Naive thymus-derived CD8-positive, alpha-beta T cell (primary cell): ENCODE measurements around the gene TSEN2. TPM values are rescaled to one million over a fixed set of nuclear protein-coding genes. Genes with fewer than 3 reads are reported as not detected.
A peak's percentile ranks its signal among the peaks of the same experiment; 100 is the strongest.

Source experiments
- ATAC-seq, 2 donors: fragments of 150-1000 bp; cut with Tn5 transposase in 1 of 2; sonication (Bioruptor Pico), chemical (Tn5 transposase) in 1 of 2; 1 replicate in 1 of 2; 2 replicates in 1 of 2; pipeline ENCODE4 v1.10.0; 2021; ENCODE audit warnings: mild to moderate bottlenecking in 2 of 2, moderate library complexity in 2 of 2
- POLR2A ChIA-PET: fragments of 350-600 bp; sonication (Branson Sonifier 250); formaldehyde crosslinking; loops from one replicate; lab custom pipeline; 2021; ENCODE audit warnings: antibody characterized with exemption; lab: Charles Lee
- DNase-seq, 10 donors: peaks; one replicate each; pipeline versions ENCODE4 v3.0.0 to v3.0.0-alpha.2; 2020 to 2022
- H3K27ac Mint-ChIP-seq, 10 donors: one replicate each; pipeline ENCODE4 v1.8.0; 2020 to 2022; ENCODE audit warnings: mild to moderate bottlenecking in 10 of 10, mixed read lengths in 10 of 10, moderate library complexity in 4 of 10, inconsistent platforms in 1 of 10
- H3K27me3 Mint-ChIP-seq, 5 donors: one replicate each; pipeline ENCODE4 v1.8.0; 2021 to 2022; ENCODE audit warnings: mixed read lengths in 5 of 5
- H3K36me3 Mint-ChIP-seq, 3 donors: one replicate each; pipeline ENCODE4 v1.8.0; 2020 to 2022; ENCODE audit warnings: mixed read lengths in 3 of 3, mild to moderate bottlenecking in 2 of 3, inconsistent platforms in 1 of 3
- H3K4me1 Mint-ChIP-seq, 4 donors: one replicate each; pipeline ENCODE4 v1.8.0; 2021 to 2022; ENCODE audit warnings: mixed read lengths in 4 of 4
- H3K4me3 Mint-ChIP-seq, 10 donors: one replicate each; pipeline ENCODE4 v1.8.0; 2020 to 2022; ENCODE audit warnings: mild to moderate bottlenecking in 10 of 10, mixed read lengths in 10 of 10, moderate library complexity in 6 of 10, inconsistent platforms in 1 of 10
- H3K9me3 Mint-ChIP-seq, 9 donors: one replicate each; pipeline ENCODE4 v1.8.0; 2020 to 2022; ENCODE audit warnings: mixed read lengths in 9 of 9, mild to moderate bottlenecking in 3 of 9, inconsistent platforms in 1 of 9, moderate library complexity in 1 of 9
- polyA plus RNA-seq, 3 donors: library from polyadenylated mRNA; unstranded; fragments of 300-500 nt; fragmentation: Illumina TruSeq; gene quantifications; one replicate each; pipeline ENCODE4 v1.2.3, GENCODE V29; 2021
- total RNA-seq, 8 experiments: library from RNA in 2 of 8; stranded (reverse) in 2 of 8; gene quantifications; one replicate each; pipeline ENCODE4 v1.2.3 and lab custom pipeline; 2021 to 2026

Gene TSEN2
- 10 to 100 TPM; 26.2 to 26.9 TPM for total RNA-seq
- polyA plus RNA-seq: 10 to 100 TPM; 11.9 to 21.0 (median 11.9) TPM
- total RNA-seq (lab: John Stamatoyannopoulos, UW): 21.8 to 55.1 (median 30.7) reads per million in 6 experiments

DNA sequence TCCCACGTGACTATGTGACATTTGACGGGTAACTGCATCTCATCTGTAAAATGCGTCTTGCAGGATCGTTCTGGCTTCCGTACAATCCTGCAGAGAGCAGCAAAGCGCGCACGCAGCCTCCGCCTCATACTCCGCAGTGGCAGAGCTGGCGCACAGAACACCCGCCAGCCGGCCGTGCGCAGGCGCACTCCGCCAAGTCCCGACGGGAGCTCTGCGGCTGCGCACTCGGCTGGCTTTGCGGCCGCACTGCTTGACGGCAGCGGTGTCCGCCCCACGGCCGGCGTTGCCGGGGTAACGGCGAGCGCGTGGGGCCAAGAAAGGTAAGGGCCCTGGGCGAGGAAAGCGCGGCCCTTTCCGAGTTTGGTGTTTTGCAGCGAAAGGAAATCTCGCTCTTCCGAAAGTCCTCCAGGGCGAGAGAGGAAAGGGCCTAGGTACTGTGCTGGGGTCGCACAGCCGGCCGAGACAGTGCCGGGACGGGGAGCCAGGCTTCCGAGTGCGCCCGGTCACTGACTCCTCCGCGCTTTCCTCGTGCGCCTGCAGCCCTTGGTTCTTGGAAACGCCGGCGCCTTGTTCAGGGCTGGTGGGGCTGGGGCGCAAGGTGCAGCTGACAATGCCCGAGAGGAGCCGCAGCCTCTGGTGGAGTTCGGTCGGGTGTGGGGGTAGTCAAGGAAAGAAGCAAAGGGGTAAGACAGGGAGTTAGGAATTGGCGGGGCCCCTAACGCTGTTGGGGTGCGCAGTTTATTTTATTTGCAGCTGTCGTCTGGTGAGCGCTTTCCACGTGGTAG is at the start of gene TSEN2:
TSEN2 (plus strand) TSS at position 283 of the 785 bp plus-strand sequence. CDS start 5,321 bp downstream, outside the sequence.
- peaks cover 0 to 9% (median 2%) of the 10 kb centered on the region in 3 donors for H3K36me3 Mint-ChIP-seq
- DNase-seq (peak; percentile 93 to 99 (median 97)), ATAC-seq (peak; percentile 96)
- H3K9me3 Mint-ChIP-seq: no peaks in the 10 kb centered on the region
- H3K27me3 Mint-ChIP-seq: no peaks in the 10 kb centered on the region
- peak within 1 kb of the TSS; percentile 94 to 99 (median 98) for H3K27ac Mint-ChIP-seq
- H3K4me1 Mint-ChIP-seq: peaks cover 25 to 54% (median 41%) of the 10 kb centered on the region in 4 donors
- POLR2A ChIA-PET: interaction anchor here (0.5 to 3.4 kb wide), 19 partner anchors 10 to 1694 kb away, joined by 3 to 16 read pairs (median 3); partner anchors contain the start of genes ATG7, LSM3, MKRN2 and RAF1
- H3K4me3 Mint-ChIP-seq: peak within 1 kb of the TSS; percentile 92 to 99 (median 94)

- H3K9me3 Mint-ChIP-seq: no peaks in the 10 kb centered on the region
- H3K4me1 Mint-ChIP-seq: no peaks in the 10 kb centered on the region
- no peak overlapping the region for H3K27ac Mint-ChIP-seq
- H3K27me3 Mint-ChIP-seq: peaks cover 0 to 3% (median 0%) of the 10 kb centered on the region in 5 donors
- ATAC-seq: no peak
- DNase-seq: no peak
- POLR2A ChIA-PET: no interaction called here
- no peaks in the 10 kb centered on the region for H3K36me3 Mint-ChIP-seq
- H3K4me3 Mint-ChIP-seq: no peak overlapping the region
Observed at GRCh38 chr3:12436514-12437220, 47.6 kb upstream of the TSEN2 start.

GRCh38 chr3:12437221-12437605 is 47.1 kb upstream of the TSEN2 start:
- Mint-ChIP-seq H3K27ac (no peak overlapping the region), H3K9me3 (no peaks in the 10 kb centered on the region), H3K4me1 (no peaks in the 10 kb centered on the region), H3K4me3 (no peak overlapping the region), H3K36me3 (no peaks in the 10 kb centered on the region), H3K27me3 (peaks cover 0 to 3% (median 0%) of the 10 kb centered on the region in 5 donors)
- ATAC-seq: no peak
- DNase-seq: no peak
- POLR2A ChIA-PET: no interaction called here

GRCh38 chr3:12437861-12438260 is 46.4 kb upstream of the TSEN2 start:
- no peaks in the 10 kb centered on the region for H3K4me1 Mint-ChIP-seq
- no peak overlapping the region for H3K27ac Mint-ChIP-seq
- H3K36me3 Mint-ChIP-seq: no peaks in the 10 kb centered on the region
- H3K9me3 Mint-ChIP-seq: no peaks in the 10 kb centered on the region
- ATAC-seq (no peak), DNase-seq (no peak)
- POLR2A ChIA-PET: no interaction called here
- H3K27me3 Mint-ChIP-seq: peaks cover 0 to 5% (median 2%) of the 10 kb centered on the region in 5 donors
- no peak overlapping the region for H3K4me3 Mint-ChIP-seq

DNA sequence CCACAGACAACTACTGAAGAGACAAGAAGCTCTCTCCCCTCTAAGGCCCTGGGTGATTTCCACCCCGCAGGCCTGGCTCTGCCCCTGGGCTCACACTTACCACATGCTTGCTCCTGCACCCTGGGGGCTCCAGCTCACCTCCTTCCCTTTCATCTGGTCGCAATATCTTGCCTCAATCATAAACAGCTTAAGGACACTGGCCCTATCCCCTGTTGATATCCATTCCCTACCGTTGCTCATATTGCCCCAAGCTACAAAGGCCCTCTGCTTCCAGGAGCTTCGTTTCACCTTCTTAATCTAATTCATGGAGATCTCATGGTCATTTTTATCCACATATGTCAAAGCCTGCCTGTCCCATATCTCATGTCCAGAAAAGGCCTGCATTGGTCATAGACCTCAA is 46.0 kb upstream of the TSEN2 start:
- Mint-ChIP-seq H3K27me3 (peaks cover 4 to 10% (median 7%) of the 10 kb centered on the region in 5 donors), H3K27ac (no peak overlapping the region), H3K9me3 (no peaks in the 10 kb centered on the region), H3K36me3 (no peaks in the 10 kb centered on the region), H3K4me1 (peaks cover 0 to 1% (median 0%) of the 10 kb centered on the region in 4 donors), H3K4me3 (no peak overlapping the region)
- no peak for ATAC-seq
- POLR2A ChIA-PET: no interaction called here
- DNase-seq: no peak

DNA sequence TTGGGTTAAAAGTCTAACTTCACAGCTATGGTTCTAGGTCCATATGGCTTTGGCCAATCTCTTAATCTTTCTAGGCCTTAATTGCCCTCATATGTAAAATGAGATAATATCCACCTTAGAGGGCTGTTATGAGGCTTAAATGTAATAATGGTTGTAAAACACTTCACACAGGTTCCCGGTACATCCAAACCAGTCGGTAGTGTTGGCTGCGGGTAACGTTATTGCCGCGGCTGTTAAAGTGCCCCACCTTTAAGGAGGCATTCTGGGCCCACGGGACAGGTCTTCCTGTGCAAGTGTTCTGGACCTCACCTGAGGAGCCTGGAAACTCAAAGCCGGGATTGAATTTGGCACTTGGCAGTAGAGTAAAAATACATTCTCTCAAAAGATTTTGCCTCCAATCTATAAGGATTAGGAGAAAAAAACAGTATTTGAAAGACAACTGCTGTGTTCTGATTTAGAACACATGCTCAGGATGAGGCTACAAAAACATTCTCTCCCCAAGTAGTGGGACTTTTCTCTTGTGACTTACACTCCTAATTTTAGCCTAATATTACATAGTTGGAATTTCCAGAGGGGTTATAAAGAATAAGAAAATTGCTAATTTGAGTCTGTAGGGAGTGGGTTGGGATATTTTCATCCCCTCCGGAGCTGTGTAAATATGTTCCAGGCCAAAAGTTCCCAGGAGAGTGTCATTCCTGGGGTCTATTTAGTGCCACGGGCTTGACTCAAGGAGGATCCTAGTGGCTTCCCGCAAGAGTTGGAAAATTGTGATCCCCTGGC is 44.9 kb upstream of the TSEN2 start:
- H3K27me3 Mint-ChIP-seq: peaks cover 5 to 16% (median 9%) of the 10 kb centered on the region in 5 donors
- no peak overlapping the region for H3K27ac Mint-ChIP-seq
- ATAC-seq: no peak
- H3K36me3 Mint-ChIP-seq: no peaks in the 10 kb centered on the region
- DNase-seq: no peak
- peaks cover 0 to 2% (median 0%) of the 10 kb centered on the region in 4 donors for H3K4me1 Mint-ChIP-seq
- H3K9me3 Mint-ChIP-seq: no peaks in the 10 kb centered on the region
- POLR2A ChIA-PET: interaction anchor here (0.6 kb wide), 1 partner anchor 26 kb away, joined by 3 read pairs; no protein-coding TSS in a partner anchor
- no peak overlapping the region for H3K4me3 Mint-ChIP-seq

DNA sequence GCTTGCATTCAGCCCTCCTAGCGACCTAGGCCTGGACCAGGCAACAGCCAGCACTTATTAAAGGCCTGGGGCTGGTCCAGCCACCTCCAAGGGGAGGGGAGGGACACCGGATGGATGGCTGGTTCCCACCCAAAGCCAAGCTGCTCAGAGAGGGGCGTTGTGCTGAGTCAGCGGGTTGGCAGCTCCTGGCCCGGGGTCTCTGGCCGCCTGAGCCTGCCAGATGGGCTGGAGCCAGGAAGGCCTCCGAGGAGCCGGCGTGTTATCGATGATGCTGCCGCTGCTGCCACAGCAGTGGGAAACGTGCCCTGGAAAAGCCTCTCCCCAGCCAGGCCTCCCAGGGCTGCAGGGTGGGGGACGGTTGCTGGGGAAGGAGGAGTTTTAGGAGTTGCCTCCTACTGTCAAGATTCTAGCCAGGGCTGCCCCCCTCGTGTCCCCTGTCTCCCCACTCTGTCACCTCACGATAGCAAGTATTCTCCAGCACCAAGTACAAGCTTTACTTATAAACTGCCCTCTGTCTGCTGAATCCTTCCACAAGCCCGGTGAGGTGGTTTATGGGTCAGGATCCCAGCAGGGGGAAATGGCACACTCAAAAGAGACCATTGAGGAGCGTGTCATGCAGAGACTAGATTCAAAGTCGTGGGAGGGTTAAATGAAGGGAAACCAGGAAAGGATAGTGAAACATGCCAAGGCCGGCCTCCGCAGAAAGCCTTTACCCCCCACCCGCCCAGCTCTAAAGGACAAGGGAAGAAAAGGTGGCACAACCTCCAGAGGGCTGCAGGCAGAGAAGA is 43.2 kb upstream of the TSEN2 start:
- POLR2A ChIA-PET: no interaction called here
- H3K4me3 Mint-ChIP-seq: no peak overlapping the region
- H3K9me3 Mint-ChIP-seq: no peaks in the 10 kb centered on the region
- DNase-seq (no peak), ATAC-seq (no peak)
- H3K4me1 Mint-ChIP-seq: peaks cover 0 to 2% (median 0%) of the 10 kb centered on the region in 4 donors
- peaks cover 5 to 16% (median 12%) of the 10 kb centered on the region in 5 donors for H3K27me3 Mint-ChIP-seq
- H3K27ac Mint-ChIP-seq: peak overlapping the region in 1 of 10 donors; percentile 3
- no peaks in the 10 kb centered on the region for H3K36me3 Mint-ChIP-seq

- POLR2A ChIA-PET: no interaction called here
- Mint-ChIP-seq H3K27me3 (peaks cover 6 to 16% (median 11%) of the 10 kb centered on the region in 5 donors), H3K4me1 (peaks cover 0 to 2% (median 0%) of the 10 kb centered on the region in 4 donors), H3K9me3 (no peaks in the 10 kb centered on the region), H3K4me3 (no peak overlapping the region), H3K36me3 (no peaks in the 10 kb centered on the region), H3K27ac (no peak overlapping the region)
- DNase-seq (no peak), ATAC-seq (no peak)
Observed at GRCh38 chr3:12442654-12443501, 41.4 kb upstream of the TSEN2 start.

GRCh38 chr3:12443781-12444522 is 40.3 kb upstream of the TSEN2 start:
- Mint-ChIP-seq H3K36me3 (no peaks in the 10 kb centered on the region), H3K27me3 (peaks cover 6 to 16% (median 11%) of the 10 kb centered on the region in 5 donors), H3K4me3 (no peak overlapping the region), H3K4me1 (peaks cover 0 to 2% (median 0%) of the 10 kb centered on the region in 4 donors), H3K27ac (no peak overlapping the region), H3K9me3 (no peaks in the 10 kb centered on the region)
- no peak for DNase-seq
- POLR2A ChIA-PET: no interaction called here
- ATAC-seq: no peak

GRCh38 chr3:12444582-12445471 is 39.5 kb upstream of the TSEN2 start:
- H3K4me3 Mint-ChIP-seq: no peak overlapping the region
- POLR2A ChIA-PET: no interaction called here
- H3K27me3 Mint-ChIP-seq: peaks cover 6 to 16% (median 11%) of the 10 kb centered on the region in 5 donors
- no peaks in the 10 kb centered on the region for H3K9me3 Mint-ChIP-seq
- no peak for ATAC-seq
- DNase-seq: no peak
- no peaks in the 10 kb centered on the region for H3K36me3 Mint-ChIP-seq
- H3K27ac Mint-ChIP-seq: peak overlapping the region in 1 of 10 donors; percentile 46
- peaks cover 0 to 2% (median 0%) of the 10 kb centered on the region in 4 donors for H3K4me1 Mint-ChIP-seq
